Measurements from ENCODE around the gene CYP4F11. TPM values are rescaled to one million over a fixed set of nuclear protein-coding genes. Genes with fewer than 3 reads are reported as not detected.

Gene CYP4F11
- total and polyA plus RNA-seq, 2 donors (not counting 3 experiments of a cell fraction or from before 2014, with no cell fraction given), result not detected

- Histone ChIP-seq H3K9ac (replicated peaks; ENCODE audit: extremely low read depth, insufficient read depth, low read length) (no peak overlapping the region), H3K27ac (ENCODE audit: insufficient read depth, low read depth, low read length) (no peak overlapping the region), H4K20me1 (replicated peaks; ENCODE audit: control insufficient read depth, extremely low read depth, insufficient read depth, low read length) (no peaks in the 10 kb centered on the region), H3K36me3 (ENCODE audit: control insufficient read depth in 2 of 2, extremely low read depth in 1 of 2, insufficient read depth in 2 of 2, low read length in 2 of 2) (no peaks in the 10 kb centered on the region), H3K4me2 (ENCODE audit: insufficient read depth, low read length) (no peak overlapping the region), H3K4me1 (ENCODE audit: control insufficient read depth, extremely low read depth, insufficient read depth, low read length) (no peaks in the 10 kb centered on the region), H3K9me1 (replicated peaks; ENCODE audit: control insufficient read depth, extremely low read depth, insufficient read depth, low read length) (no peaks in the 10 kb centered on the region), H3K79me2 (ENCODE audit: control insufficient read depth, insufficient read depth, low read length) (no peaks in the 10 kb centered on the region), H3K4me3 (replicated peaks in 1 of 3; ENCODE audit: insufficient read depth in 1 of 3, low read depth in 1 of 3, low read length in 3 of 3) (no peak overlapping the region), H2AFZ (ENCODE audit: low read depth, low read length) (no peak overlapping the region), H3K27me3 (ENCODE audit: control insufficient read depth in 2 of 2, insufficient read depth in 2 of 2, low read length in 2 of 2) (no peaks in the 10 kb centered on the region), H3K9me3 (replicated peaks; ENCODE audit: control insufficient read depth, insufficient read depth, low read length) (no peaks in the 10 kb centered on the region)
- dilution Hi-C loops (cut with MboI; ENCODE audit: extremely low pct_ligation_motif_present, low sequenced_read_pairs), result no loop called here
- DNase-seq (ENCODE audit: low read depth, low spot score) (no peak), FAIRE-seq (no peak)
- intact Hi-C loops (cut with micrococcal nuclease), result loop anchor here (1.0 kb wide), 2 partner anchors 241 to 286 kb away; no protein-coding TSS in a partner anchor
- TF ChIP-seq POLR2A (IDR thresholded peaks at IDR 0.05; ENCODE audit: low read depth, low read length) (no peak), MYC (IDR thresholded peaks at IDR 0.05; ENCODE audit: low read depth, low read length) (no peak), EZH2 (IDR thresholded peaks at IDR 0.05; ENCODE audit: borderline replicate concordance, low read depth, low read length, severe bottlenecking) (no peak), JUN (IDR thresholded peaks at IDR 0.05; ENCODE audit: borderline replicate concordance, insufficient read depth, insufficient read length, low read depth) (no peak)
- CTCF ChIA-PET, result interaction anchor here (0.9 to 1.3 kb wide), 2 partner anchors 21 to 778 kb away, joined by 3 to 5 read pairs; no protein-coding TSS in a partner anchor
- POLR2A ChIA-PET, result no interaction called here
- BruUV-seq (replicated peaks), result no TSS peak
Measured at GRCh38 chr19:15869873-15870272, 64.5 kb downstream of the CYP4F11 start.

- Histone ChIP-seq H3K9ac (replicated peaks; ENCODE audit: extremely low read depth, insufficient read depth, low read length) (no peak overlapping the region), H2AFZ (ENCODE audit: low read depth, low read length) (no peak overlapping the region), H3K27ac (ENCODE audit: insufficient read depth, low read depth, low read length) (no peak overlapping the region), H3K79me2 (ENCODE audit: control insufficient read depth, insufficient read depth, low read length) (no peaks in the 10 kb centered on the region), H3K9me3 (replicated peaks; ENCODE audit: control insufficient read depth, insufficient read depth, low read length) (no peaks in the 10 kb centered on the region), H3K4me3 (replicated peaks in 1 of 3; ENCODE audit: insufficient read depth in 1 of 3, low read depth in 1 of 3, low read length in 3 of 3) (no peak overlapping the region), H3K27me3 (ENCODE audit: control insufficient read depth in 2 of 2, insufficient read depth in 2 of 2, low read length in 2 of 2) (no peaks in the 10 kb centered on the region), H3K9me1 (replicated peaks; ENCODE audit: control insufficient read depth, extremely low read depth, insufficient read depth, low read length) (no peaks in the 10 kb centered on the region), H3K4me2 (ENCODE audit: insufficient read depth, low read length) (no peak overlapping the region), H3K36me3 (ENCODE audit: control insufficient read depth in 2 of 2, extremely low read depth in 1 of 2, insufficient read depth in 2 of 2, low read length in 2 of 2) (no peaks in the 10 kb centered on the region), H4K20me1 (replicated peaks; ENCODE audit: control insufficient read depth, extremely low read depth, insufficient read depth, low read length) (no peaks in the 10 kb centered on the region), H3K4me1 (ENCODE audit: control insufficient read depth, extremely low read depth, insufficient read depth, low read length) (no peaks in the 10 kb centered on the region)
- no peak for TF ChIP-seq MAX (IDR thresholded peaks at IDR 0.05; ENCODE audit: insufficient read depth, insufficient read length)
- TF ChIP-seq FOS (IDR thresholded peaks at IDR 0.05; ENCODE audit: borderline replicate concordance, insufficient read depth, low read length), result no peak
- no peak for TF ChIP-seq GATA2 (IDR thresholded peaks at IDR 0.05; ENCODE audit: insufficient read depth, insufficient read length, low read depth, low read length)
- peak; percentile 32 to 64 for TF ChIP-seq CTCF (IDR thresholded peaks at IDR 0.05; ENCODE audit: extremely low read depth in 1 of 2, insufficient read depth in 1 of 2, low read depth in 1 of 2, low read length in 2 of 2)
- no peak for TF ChIP-seq POLR2AphosphoS5 (IDR thresholded peaks at IDR 0.05; ENCODE audit: insufficient read depth, low read depth, low read length)
- TF ChIP-seq POLR2A (IDR thresholded peaks at IDR 0.05; ENCODE audit: low read depth, low read length), result no peak
- CTCF ChIA-PET, result interaction anchor here (0.9 to 1.3 kb wide), 2 partner anchors 20 to 777 kb away, joined by 3 to 5 read pairs; no protein-coding TSS in a partner anchor
- DNase-seq (ENCODE audit: low read depth, low spot score), result peak; percentile 24
- POLR2A ChIA-PET, result no interaction called here
- FAIRE-seq, result peak; percentile 68
- dilution Hi-C loops (cut with MboI; ENCODE audit: extremely low pct_ligation_motif_present, low sequenced_read_pairs) (no loop called here), intact Hi-C loops (cut with micrococcal nuclease) (loop anchor here (1.0 kb wide), 2 partner anchors 240 to 285 kb away; no protein-coding TSS in a partner anchor)
- BruUV-seq (replicated peaks), result no TSS peak
Measured at GRCh38 chr19:15869109-15869555, 65.2 kb downstream of the CYP4F11 start.

Data from endothelial cell of umbilical vein (primary cell).